ENCODE results near the gene RHOD. TPM values are rescaled to one million over a fixed set of nuclear protein-coding genes. Genes with fewer than 3 reads are reported as not detected.

Gene RHOD
- total RNA-seq, 2 donors from 2014 or later: 39.1 to 68.5 TPM

DNA sequence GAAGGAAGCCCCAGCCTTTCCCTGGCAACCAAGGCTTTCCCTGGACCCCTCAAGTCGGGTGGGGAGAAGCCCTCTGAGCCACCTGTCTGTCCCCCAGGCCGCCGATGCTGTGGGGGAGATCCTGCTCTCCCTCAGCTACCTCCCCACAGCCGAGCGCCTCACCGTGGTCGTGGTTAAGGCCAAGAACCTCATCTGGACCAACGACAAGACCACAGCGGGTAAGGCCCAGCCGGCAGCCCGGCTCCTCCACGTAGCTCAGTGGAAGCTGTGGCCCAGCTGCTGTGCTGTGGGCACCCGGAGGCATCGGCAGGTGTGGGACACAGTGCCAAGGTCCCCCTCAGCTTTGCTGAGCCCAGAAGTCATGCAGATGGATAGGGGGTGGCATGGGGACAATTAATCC, 12.2 kb upstream of the RHOD start:
- no peak for DNase-seq (ENCODE audit: low spot score)
- no peaks in the 10 kb centered on the region for H3K27me3 ChIP-seq
- no peaks in the 10 kb centered on the region for H3K36me3 ChIP-seq
- H3K9me3 ChIP-seq: no peaks in the 10 kb centered on the region
- TF ChIP-seq, protein P1, sequence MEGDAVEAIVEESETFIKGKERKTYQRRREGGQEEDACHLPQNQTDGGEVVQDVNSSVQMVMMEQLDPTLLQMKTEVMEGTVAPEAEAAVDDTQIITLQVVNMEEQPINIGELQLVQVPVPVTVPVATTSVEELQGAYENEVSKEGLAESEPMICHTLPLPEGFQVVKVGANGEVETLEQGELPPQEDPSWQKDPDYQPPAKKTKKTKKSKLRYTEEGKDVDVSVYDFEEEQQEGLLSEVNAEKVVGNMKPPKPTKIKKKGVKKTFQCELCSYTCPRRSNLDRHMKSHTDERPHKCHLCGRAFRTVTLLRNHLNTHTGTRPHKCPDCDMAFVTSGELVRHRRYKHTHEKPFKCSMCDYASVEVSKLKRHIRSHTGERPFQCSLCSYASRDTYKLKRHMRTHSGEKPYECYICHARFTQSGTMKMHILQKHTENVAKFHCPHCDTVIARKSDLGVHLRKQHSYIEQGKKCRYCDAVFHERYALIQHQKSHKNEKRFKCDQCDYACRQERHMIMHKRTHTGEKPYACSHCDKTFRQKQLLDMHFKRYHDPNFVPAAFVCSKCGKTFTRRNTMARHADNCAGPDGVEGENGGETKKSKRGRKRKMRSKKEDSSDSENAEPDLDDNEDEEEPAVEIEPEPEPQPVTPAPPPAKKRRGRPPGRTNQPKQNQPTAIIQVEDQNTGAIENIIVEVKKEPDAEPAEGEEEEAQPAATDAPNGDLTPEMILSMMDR (IDR thresholded peaks at IDR 0.05): no peak
- H3K27ac ChIP-seq: no peak overlapping the region
- no peaks in the 10 kb centered on the region for H3K4me1 ChIP-seq
- H3K4me3 ChIP-seq: no peak overlapping the region

DNA sequence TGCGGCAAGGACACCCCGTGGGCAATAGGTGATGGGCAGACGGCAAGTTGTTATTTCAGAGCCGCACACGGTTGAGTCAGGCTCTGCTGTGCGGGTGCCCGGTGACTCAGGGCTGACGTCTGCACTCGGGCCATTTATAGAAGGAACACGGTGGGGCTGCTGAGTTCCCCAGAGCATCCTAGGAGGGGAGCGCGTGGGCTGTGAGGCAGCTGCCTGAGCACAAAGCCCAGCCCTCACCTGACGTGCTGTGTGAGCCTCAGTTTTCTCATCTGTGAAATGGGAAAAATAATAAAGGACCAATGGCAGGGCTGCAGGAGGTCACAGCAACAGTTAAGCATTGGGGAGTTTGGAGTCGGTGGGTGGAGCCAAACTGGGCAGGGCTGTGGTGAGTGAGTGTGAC, 11.3 kb upstream of the RHOD start:
- DNase-seq (ENCODE audit: low spot score): no peak
- Histone ChIP-seq H3K4me3 (no peak overlapping the region), H3K9me3 (no peaks in the 10 kb centered on the region), H3K4me1 (no peaks in the 10 kb centered on the region), H3K36me3 (no peaks in the 10 kb centered on the region), H3K27me3 (no peaks in the 10 kb centered on the region), H3K27ac (no peak overlapping the region)
- TF ChIP-seq, protein P1 (IDR thresholded peaks at IDR 0.05): no peak

DNA sequence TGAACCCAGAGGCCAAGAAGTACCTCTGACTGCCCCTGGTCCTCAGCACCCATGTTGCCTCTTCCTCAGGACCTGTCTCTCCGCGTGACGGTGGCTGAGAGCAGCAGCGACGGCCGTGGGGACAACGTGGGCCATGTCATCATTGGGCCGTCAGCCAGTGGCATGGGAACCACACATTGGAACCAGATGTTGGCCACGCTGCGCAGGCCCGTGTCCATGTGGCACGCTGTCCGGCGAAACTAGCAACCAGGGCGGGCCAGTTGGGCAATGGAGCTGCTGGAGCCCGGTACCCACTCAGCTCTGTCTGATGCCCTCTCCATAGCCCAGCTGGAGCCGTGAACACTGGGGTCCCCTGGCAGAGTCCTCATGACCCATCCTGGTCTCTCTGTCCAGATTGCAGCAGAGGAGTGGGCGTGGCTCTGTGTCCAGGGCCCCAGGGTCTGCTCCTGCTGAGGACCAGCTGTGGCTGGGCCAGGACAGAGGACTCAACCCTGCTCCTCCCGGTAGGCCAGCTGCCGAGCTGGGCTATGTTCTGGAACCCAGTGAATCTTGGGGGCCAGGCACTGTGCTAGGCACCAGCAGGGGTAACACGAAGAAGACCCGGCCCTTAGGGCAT, 8.0 kb upstream of the RHOD start:
- no peak for DNase-seq (ENCODE audit: low spot score)
- TF ChIP-seq, protein P1 (IDR thresholded peaks at IDR 0.05): no peak
- no peaks in the 10 kb centered on the region for H3K27me3 ChIP-seq
- no peaks in the 10 kb centered on the region for H3K4me1 ChIP-seq
- H3K27ac ChIP-seq: no peak overlapping the region
- no peak overlapping the region for H3K4me3 ChIP-seq
- no peaks in the 10 kb centered on the region for H3K9me3 ChIP-seq
- no peaks in the 10 kb centered on the region for H3K36me3 ChIP-seq

DNA sequence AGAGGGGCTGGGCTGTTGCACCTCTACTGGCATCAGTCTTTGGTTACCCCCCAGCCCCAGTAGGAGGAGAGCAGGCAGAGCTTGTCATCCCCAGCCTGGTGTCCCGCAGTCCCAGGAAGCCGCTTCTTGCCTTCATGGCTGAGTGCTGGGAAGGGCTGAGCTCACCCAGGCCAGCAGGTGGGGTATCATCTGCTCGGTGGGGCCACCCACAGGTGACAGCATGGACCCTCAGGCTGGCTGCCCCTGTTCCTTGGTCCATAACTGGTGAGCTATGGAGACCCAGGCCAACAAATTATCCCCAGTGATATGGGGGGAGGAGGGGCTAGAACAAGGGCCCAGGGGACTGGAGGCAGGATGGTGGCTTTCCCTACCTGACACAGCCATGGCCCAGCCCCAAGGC, 6.5 kb upstream of the RHOD start:
- Histone ChIP-seq H3K27me3 (no peaks in the 10 kb centered on the region), H3K27ac (no peak overlapping the region), H3K36me3 (no peaks in the 10 kb centered on the region), H3K9me3 (no peaks in the 10 kb centered on the region), H3K4me1 (peaks cover 0 to 13% of the 10 kb centered on the region in 2 donors), H3K4me3 (no peak overlapping the region)
- DNase-seq (ENCODE audit: low spot score): no peak
- TF ChIP-seq, protein P1 (IDR thresholded peaks at IDR 0.05): no peak

DNA sequence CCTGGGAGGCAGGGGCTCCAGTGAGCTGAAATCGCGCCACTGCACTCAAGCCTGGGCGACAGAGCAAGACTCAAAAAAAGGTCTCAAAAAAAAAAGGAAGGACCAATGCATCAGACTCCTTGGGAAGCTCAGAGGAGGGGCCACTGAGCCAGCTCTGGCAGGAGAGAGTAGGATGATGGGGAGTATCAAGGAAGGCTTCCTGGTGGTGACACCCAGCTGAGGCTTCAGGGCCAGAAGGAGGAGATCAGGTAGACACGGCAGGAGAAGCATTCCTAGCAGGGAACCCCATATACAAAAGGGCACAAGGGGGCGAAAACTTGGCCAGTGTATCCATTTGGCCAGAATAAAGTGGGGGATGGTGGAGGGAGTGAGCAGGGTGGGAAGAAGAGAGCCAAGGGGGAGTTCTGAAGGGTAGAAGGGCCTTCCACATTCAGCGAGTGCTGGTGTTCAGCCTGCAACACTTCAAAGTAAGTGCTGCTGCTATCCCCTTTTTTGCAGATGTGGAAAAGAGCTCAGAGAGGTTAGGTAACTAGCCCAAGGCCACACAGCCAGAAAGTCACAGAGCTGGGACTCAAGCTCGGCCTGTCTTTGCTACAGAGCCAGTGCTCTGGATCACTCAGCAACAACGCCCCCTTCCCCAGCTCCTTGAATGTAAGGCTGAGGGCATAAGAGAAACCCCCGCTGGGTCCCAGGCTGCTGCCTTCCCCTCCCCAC, 5.3 kb upstream of the RHOD start:
- TF ChIP-seq, protein P1 (IDR thresholded peaks at IDR 0.05): no peak
- peaks cover 0 to 25% of the 10 kb centered on the region in 2 donors for H3K4me1 ChIP-seq
- no peak overlapping the region for H3K27ac ChIP-seq
- no peaks in the 10 kb centered on the region for H3K27me3 ChIP-seq
- DNase-seq (ENCODE audit: low spot score): no peak
- no peaks in the 10 kb centered on the region for H3K36me3 ChIP-seq
- H3K9me3 ChIP-seq: no peaks in the 10 kb centered on the region
- H3K4me3 ChIP-seq: no peak overlapping the region
